IPS DF 6.9 (cell line): ENCODE results near the gene RASSF8.
A peak's percentile ranks its signal among the peaks of the same experiment; 100 is the strongest.

Source experiments
- DNase-seq: peaks from one replicate; pipeline ENCODE4 v3.0.0-alpha.2; 2013; ENCODE audit warnings: low read depth, low spot score
- H3K27ac ChIP-seq: one replicate; pipeline ENCODE4 v1.5.1; 2013; ENCODE audit warnings: low read length, control low read depth
- H3K27me3 ChIP-seq: 2 replicates; pipeline ENCODE4 v1.6.1; 2013; ENCODE audit warnings: mild to moderate bottlenecking, low read length; ENCODE audit not compliant: control insufficient read depth, insufficient read depth
- H3K36me3 ChIP-seq: 2 replicates; pipeline ENCODE4 v1.6.1; 2013; ENCODE audit warnings: low read length; ENCODE audit not compliant: control insufficient read depth, insufficient read depth
- H3K4me1 ChIP-seq: 2 replicates; pipeline ENCODE4 v1.6.1; 2013; ENCODE audit warnings: low read length; ENCODE audit not compliant: control insufficient read depth, insufficient read depth
- H3K4me3 ChIP-seq: 2 replicates; pipeline ENCODE4 v1.5.1; 2013; ENCODE audit warnings: mild to moderate bottlenecking, low read length
- H3K9me3 ChIP-seq: 2 replicates; pipeline ENCODE4 v1.6.1; 2013; ENCODE audit warnings: low read length, inconsistent platforms; ENCODE audit not compliant: control insufficient read depth, insufficient read depth
- WGBS: extraction: QIAGEN DNeasy Blood & Tissue Kit; methylation state at CpG from one replicate; pipeline ENCODE4 v1.1.7; 2013; ENCODE audit warnings: mixed read lengths, missing lambda C conversion rate; ENCODE audit not compliant: insufficient read length, insufficient coverage; 5-methylcytosine and 5-hydroxymethylcytosine counted together

RASSF8 gene

GRCh38 chr12:26036877-26037276, 78.4 kb downstream of the RASSF8 start:
- Histone ChIP-seq H3K36me3 (no peaks in the 10 kb centered on the region), H3K27ac (no peak overlapping the region), H3K4me3 (no peak overlapping the region), H3K27me3 (no peaks in the 10 kb centered on the region), H3K4me1 (no peaks in the 10 kb centered on the region; the same call in 1 of the 2 replicates), H3K9me3 (no peaks in the 10 kb centered on the region)
- DNase-seq, result no peak
- no CpG with 5 or more reads among the region's 4 CpGs for WGBS

GRCh38 chr12:26037615-26038220, 79.2 kb downstream of the RASSF8 start:
- Histone ChIP-seq H3K27ac (no peak overlapping the region), H3K27me3 (no peaks in the 10 kb centered on the region), H3K4me3 (no peak overlapping the region), H3K9me3 (no peaks in the 10 kb centered on the region), H3K36me3 (no peaks in the 10 kb centered on the region), H3K4me1 (no peaks in the 10 kb centered on the region; the same call in 1 of the 2 replicates)
- no peak for DNase-seq
- no CpG with 5 or more reads among the region's 2 CpGs for WGBS

GRCh38 chr12:26042645-26043044, 84.2 kb downstream of the RASSF8 start:
- H3K27me3 ChIP-seq, result no peaks in the 10 kb centered on the region
- H3K4me1 ChIP-seq, result peaks cover 4% of the 10 kb centered on the region; the same call in 1 of the 2 replicates
- WGBS, result no CpG with 5 or more reads among the region's 2 CpGs
- DNase-seq, result no peak
- no peaks in the 10 kb centered on the region for H3K9me3 ChIP-seq
- H3K4me3 ChIP-seq, result no peak overlapping the region
- H3K27ac ChIP-seq, result no peak overlapping the region
- H3K36me3 ChIP-seq, result no peaks in the 10 kb centered on the region

- Histone ChIP-seq H3K27me3 (no peaks in the 10 kb centered on the region), H3K9me3 (no peaks in the 10 kb centered on the region), H3K4me3 (no peak overlapping the region), H3K36me3 (no peaks in the 10 kb centered on the region), H3K4me1 (peaks cover 4% of the 10 kb centered on the region; the same call in 1 of the 2 replicates), H3K27ac (no peak overlapping the region)
- DNase-seq, result no peak
- no CpG with 5 or more reads among the region's 10 CpGs for whole genome bisulfite sequencing
These were observed 84.9 kb downstream of the RASSF8 start for GRCh38 chr12:26043135-26044006.

- no peaks in the 10 kb centered on the region for H3K27me3 ChIP-seq
- H3K4me1 ChIP-seq, result peaks cover 4% of the 10 kb centered on the region; the same call in 1 of the 2 replicates
- DNase-seq, result no peak
- no peaks in the 10 kb centered on the region for H3K36me3 ChIP-seq
- H3K4me3 ChIP-seq, result no peak overlapping the region
- H3K27ac ChIP-seq, result no peak overlapping the region
- no peaks in the 10 kb centered on the region for H3K9me3 ChIP-seq
These were observed 85.5 kb downstream of the RASSF8 start for GRCh38 chr12:26044007-26044394.

- no peaks in the 10 kb centered on the region for H3K36me3 ChIP-seq
- no peak overlapping the region for H3K4me3 ChIP-seq
- peaks cover 4% of the 10 kb centered on the region; the same call in 1 of the 2 replicates for H3K4me1 ChIP-seq
- no peaks in the 10 kb centered on the region for H3K27me3 ChIP-seq
- no CpG with 5 or more reads among the region's 1 CpG for WGBS
- H3K27ac ChIP-seq, result no peak overlapping the region
- no peaks in the 10 kb centered on the region for H3K9me3 ChIP-seq
- DNase-seq, result no peak
These were observed 86.1 kb downstream of the RASSF8 start for GRCh38 chr12:26044592-26044991.

- Histone ChIP-seq H3K27ac (no peak overlapping the region), H3K4me3 (no peak overlapping the region), H3K27me3 (no peaks in the 10 kb centered on the region), H3K9me3 (no peaks in the 10 kb centered on the region), H3K36me3 (no peaks in the 10 kb centered on the region), H3K4me1 (peaks cover 4% of the 10 kb centered on the region; the same call in 1 of the 2 replicates)
- no peak for DNase-seq
These were observed 87.7 kb downstream of the RASSF8 start for GRCh38 chr12:26046203-26046602.

GRCh38 chr12:26046906-26047305, 88.4 kb downstream of the RASSF8 start:
- no peak overlapping the region for H3K4me3 ChIP-seq
- no peak overlapping the region for H3K27ac ChIP-seq
- H3K9me3 ChIP-seq, result no peaks in the 10 kb centered on the region
- no peak for DNase-seq
- no peaks in the 10 kb centered on the region for H3K27me3 ChIP-seq
- peaks cover 4% of the 10 kb centered on the region; the same call in 1 of the 2 replicates for H3K4me1 ChIP-seq
- H3K36me3 ChIP-seq, result no peaks in the 10 kb centered on the region
- no CpG with 5 or more reads among the region's 1 CpG for WGBS

- H3K4me1 ChIP-seq, result peaks cover 4% of the 10 kb centered on the region; the same call in 1 of the 2 replicates
- no CpG with 5 or more reads among the region's 9 CpGs for WGBS
- DNase-seq, result peak; percentile 47
These were observed 89.1 kb downstream of the RASSF8 start for GRCh38 chr12:26047401-26048226.

GRCh38 chr12:26052652-26053051, 94.2 kb downstream of the RASSF8 start:
- Histone ChIP-seq H3K4me3 (no peak overlapping the region), H3K4me1 (no peaks in the 10 kb centered on the region; the same call in 1 of the 2 replicates), H3K36me3 (0 out of 2 replicates have a peak, but pooled peaks cover 3% of the 10 kb centered on the region), H3K27ac (no peak overlapping the region), H3K27me3 (no peaks in the 10 kb centered on the region), H3K9me3 (no peaks in the 10 kb centered on the region)
- WGBS, result no CpG with 5 or more reads among the region's 4 CpGs
- DNase-seq, result no peak

More at GRCh38 chr12:26047401-26048226, 89.1 kb downstream of the RASSF8 start:
- H3K36me3 ChIP-seq, result no peaks in the 10 kb centered on the region
- H3K27me3 ChIP-seq, result no peaks in the 10 kb centered on the region
- H3K4me3 ChIP-seq, result no peak overlapping the region
- no peak overlapping the region for H3K27ac ChIP-seq
- H3K9me3 ChIP-seq, result no peaks in the 10 kb centered on the region
